ENCODE measurements around the gene MTMR4.

- TF ChIP-seq POLR2A (IDR thresholded peaks at IDR 0.05; ENCODE audit: low read length) (no peak), GATA1 (IDR thresholded peaks at IDR 0.05; ENCODE audit: low read depth, low read length) (no peak)
These were observed 44.1 kb downstream of the MTMR4 start for GRCh38 chr17:58470356-58470755.

All from erythroblast (primary cell).